ENCODE results near the gene ADAMTS19. TPM values are rescaled to one million over a fixed set of nuclear protein-coding genes. Genes with fewer than 3 reads are reported as not detected.

Gene ADAMTS19
- polyA plus RNA-seq, 3 donors = not detected

DNA sequence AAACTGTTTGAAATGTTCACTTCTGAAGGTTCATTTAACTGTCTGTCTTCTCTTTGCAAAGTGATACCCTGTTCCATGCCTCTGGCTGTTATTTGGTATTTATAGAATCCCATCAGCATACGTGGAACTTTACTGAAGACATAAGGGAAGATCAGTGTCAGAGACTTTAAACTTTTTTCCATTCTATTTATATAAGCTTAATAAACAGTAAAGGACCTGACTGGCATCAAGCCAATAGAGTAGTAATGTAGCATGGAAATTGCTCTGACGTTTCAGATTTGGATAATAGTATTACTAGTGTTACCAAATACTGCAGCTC lies 192.9 kb downstream of the ADAMTS19 start:
- Histone ChIP-seq H3K9ac (ENCODE audit: insufficient read depth, low read length, poor library complexity, severe bottlenecking) (no peak overlapping the region), H3K4me1 (ENCODE audit: control insufficient read depth in 1 of 2, insufficient read depth in 2 of 2, low read length in 2 of 2) (no peaks in the 10 kb centered on the region), H3K36me3 (replicated peaks in 1 of 2; ENCODE audit: control insufficient read depth in 1 of 2, insufficient read depth in 2 of 2, low read length in 2 of 2) (no peaks in the 10 kb centered on the region), H3K79me2 (ENCODE audit: insufficient read depth, low read length) (no peaks in the 10 kb centered on the region), H3K4me3 (replicated peaks in 1 of 3; ENCODE audit: low read depth in 2 of 3, low read length in 3 of 3) (no peak overlapping the region), H2AFZ (ENCODE audit: insufficient read depth, low read depth, low read length, poor library complexity, severe bottlenecking) (no peak overlapping the region), H3K27me3 (ENCODE audit: control insufficient read depth in 2 of 2, insufficient read depth in 2 of 2, low read length in 2 of 2) (no peaks in the 10 kb centered on the region), H3K27ac (ENCODE audit: low read depth in 1 of 2, low read length in 2 of 2) (no peak overlapping the region), H4K20me1 (ENCODE audit: insufficient read depth, low read length) (no peaks in the 10 kb centered on the region), H3K9me3 (replicated peaks in 1 of 2; ENCODE audit: control insufficient read depth in 1 of 2, insufficient read depth in 1 of 2, low read length in 2 of 2) (no peaks in the 10 kb centered on the region), H3K4me2 (replicated peaks; ENCODE audit: extremely low read depth, low read length, poor library complexity, severe bottlenecking) (no peak overlapping the region)
- H3K27ac Mint-ChIP-seq = no peak overlapping the region
- no CpG with 5 or more reads among the region's 2 CpGs for WGBS (ENCODE audit: insufficient coverage)
- TF ChIP-seq CTCF (IDR thresholded peaks at IDR 0.05) = no peak
- no peaks in the 10 kb centered on the region for H3K27me3 Mint-ChIP-seq (ENCODE audit: low read depth in 3 of 3)
- no peaks in the 10 kb centered on the region for H3K4me1 Mint-ChIP-seq
- intact Hi-C loops (cut with micrococcal nuclease) = no loop called here
- DNase-seq = no peak
- H3K36me3 Mint-ChIP-seq = no peaks in the 10 kb centered on the region
- no peak overlapping the region for H3K4me3 Mint-ChIP-seq
- peaks cover 0 to 4% (median 0%) of the 10 kb centered on the region in 7 donors for H3K9me3 Mint-ChIP-seq

GRCh38 chr5:129653442-129653841 lies 193.3 kb downstream of the ADAMTS19 start:
- H3K79me2 ChIP-seq (ENCODE audit: insufficient read depth, low read length) = no peaks in the 10 kb centered on the region
- Mint-ChIP-seq H3K27me3 (ENCODE audit: low read depth in 3 of 3) (no peaks in the 10 kb centered on the region), H3K36me3 (no peaks in the 10 kb centered on the region), H3K4me3 (no peak overlapping the region), H3K4me1 (no peaks in the 10 kb centered on the region), H3K27ac (no peak overlapping the region), H3K9me3 (peaks cover 0 to 4% (median 0%) of the 10 kb centered on the region in 7 donors)
- no peaks in the 10 kb centered on the region for H3K36me3 ChIP-seq (replicated peaks in 1 of 2; ENCODE audit: control insufficient read depth in 1 of 2, insufficient read depth in 2 of 2, low read length in 2 of 2)
- no peak overlapping the region for H3K9ac ChIP-seq (ENCODE audit: insufficient read depth, low read length, poor library complexity, severe bottlenecking)
- intact Hi-C loops (cut with micrococcal nuclease) = no loop called here
- H3K27ac ChIP-seq (ENCODE audit: low read depth in 1 of 2, low read length in 2 of 2) = no peak overlapping the region
- H3K9me3 ChIP-seq (replicated peaks in 1 of 2; ENCODE audit: control insufficient read depth in 1 of 2, insufficient read depth in 1 of 2, low read length in 2 of 2) = no peaks in the 10 kb centered on the region
- no peak overlapping the region for H2AFZ ChIP-seq (ENCODE audit: insufficient read depth, low read depth, low read length, poor library complexity, severe bottlenecking)
- no CpG with 5 or more reads among the region's 4 CpGs for WGBS (ENCODE audit: insufficient coverage)
- TF ChIP-seq CTCF (IDR thresholded peaks at IDR 0.05) = no peak
- H3K4me2 ChIP-seq (replicated peaks; ENCODE audit: extremely low read depth, low read length, poor library complexity, severe bottlenecking) = no peak overlapping the region
- H3K4me3 ChIP-seq (replicated peaks in 1 of 3; ENCODE audit: low read depth in 2 of 3, low read length in 3 of 3) = no peak overlapping the region
- H4K20me1 ChIP-seq (ENCODE audit: insufficient read depth, low read length) = no peaks in the 10 kb centered on the region
- no peaks in the 10 kb centered on the region for H3K27me3 ChIP-seq (ENCODE audit: control insufficient read depth in 2 of 2, insufficient read depth in 2 of 2, low read length in 2 of 2)
- no peaks in the 10 kb centered on the region for H3K4me1 ChIP-seq (ENCODE audit: control insufficient read depth in 1 of 2, insufficient read depth in 2 of 2, low read length in 2 of 2)
- no peak for DNase-seq

Data from CD14-positive monocyte (primary cell).